Left renal pelvis (tissue), 4 donors: ENCODE data around the gene CDCA7L. TPM values are rescaled to one million over a fixed set of nuclear protein-coding genes. Genes with fewer than 3 reads are reported as not detected.

ENCODE experiments used
- DNase-seq, 4 donors: peaks; one replicate each; pipeline ENCODE4 v3.0.0-alpha.2; 2013; ENCODE audit warnings: low read depth in 4 of 4, low spot score in 3 of 4
- polyA plus RNA-seq, 4 donors: library from polyadenylated mRNA; unstranded; fragments of 120-200 nt; gene quantifications; one replicate each; pipeline ENCODE4 v1.2.1, GENCODE V29; 2013; ENCODE audit not compliant: insufficient read length in 4 of 4

The CDCA7L gene, protein sequence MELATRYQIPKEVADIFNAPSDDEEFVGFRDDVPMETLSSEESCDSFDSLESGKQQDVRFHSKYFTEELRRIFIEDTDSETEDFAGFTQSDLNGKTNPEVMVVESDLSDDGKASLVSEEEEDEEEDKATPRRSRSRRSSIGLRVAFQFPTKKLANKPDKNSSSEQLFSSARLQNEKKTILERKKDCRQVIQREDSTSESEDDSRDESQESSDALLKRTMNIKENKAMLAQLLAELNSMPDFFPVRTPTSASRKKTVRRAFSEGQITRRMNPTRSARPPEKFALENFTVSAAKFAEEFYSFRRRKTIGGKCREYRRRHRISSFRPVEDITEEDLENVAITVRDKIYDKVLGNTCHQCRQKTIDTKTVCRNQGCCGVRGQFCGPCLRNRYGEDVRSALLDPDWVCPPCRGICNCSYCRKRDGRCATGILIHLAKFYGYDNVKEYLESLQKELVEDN
- polyA plus RNA-seq, result 100 to 1,000 TPM in 1 of 4 donors, 10 to 100 TPM in 3; 52.1 to 152 (median 56.0) TPM

DNA sequence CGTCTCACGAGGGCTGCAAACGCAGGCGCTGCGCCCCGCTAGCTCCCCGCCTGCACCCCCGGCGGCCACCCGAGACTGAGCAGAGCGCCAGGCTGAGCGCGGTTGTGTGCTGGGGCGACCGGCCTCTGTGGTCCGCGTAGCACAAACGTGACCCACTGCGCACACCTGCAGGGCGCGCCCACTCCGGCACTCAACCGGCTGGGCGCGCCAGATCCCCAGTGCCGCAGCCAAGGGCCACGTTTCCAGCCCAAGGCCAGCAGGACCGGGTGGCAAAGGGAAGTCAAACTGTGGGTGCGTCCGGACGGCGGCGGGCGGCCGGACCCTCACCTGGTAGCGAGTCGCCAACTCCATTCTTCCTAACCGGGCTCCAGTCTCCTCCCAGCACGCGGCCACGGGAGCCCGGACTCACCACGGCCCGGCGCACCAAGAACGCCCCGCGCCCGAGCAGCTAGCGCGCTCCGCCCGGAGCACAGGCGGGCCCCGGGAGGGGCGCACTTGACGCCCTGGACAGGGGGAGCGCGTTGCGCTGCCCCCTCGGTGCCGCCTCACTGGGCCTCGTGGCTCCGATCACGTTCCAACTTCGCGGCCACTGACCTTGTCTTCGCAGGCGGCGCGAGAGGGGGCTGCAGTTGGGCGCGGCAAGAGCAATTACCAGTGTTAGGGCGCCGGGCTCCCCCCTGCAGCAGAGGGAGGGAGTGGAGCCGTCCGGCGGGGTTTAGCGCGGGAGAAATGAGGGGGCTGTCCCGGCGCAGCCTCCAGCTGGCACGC, at the start of gene CDCA7L:
CDCA7L (minus strand) TSS at position 446 of the 768 bp plus-strand sequence; CDS start at position 351, 95 bp downstream.
- peak; percentile 59 to 66 (median 60) for DNase-seq

DNA sequence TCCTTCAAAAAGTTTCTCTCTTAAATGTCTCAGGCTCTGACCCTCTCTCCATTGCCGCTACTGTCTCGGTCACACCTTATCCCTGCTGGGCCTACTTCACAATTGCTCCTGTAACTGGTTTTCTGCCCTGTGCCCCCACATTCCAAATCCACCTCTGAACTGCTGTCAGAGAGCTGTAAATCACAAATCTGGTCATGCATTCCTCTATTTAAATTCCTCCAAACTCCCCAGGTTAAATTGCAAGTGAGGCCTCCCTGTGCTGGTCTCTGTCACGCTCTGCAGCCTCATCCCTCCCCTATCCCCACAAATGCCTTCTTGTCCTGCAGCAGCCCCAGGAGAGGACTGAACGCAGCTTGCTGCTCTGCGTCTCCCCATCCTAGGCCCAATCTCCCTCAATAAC, 40.4 kb upstream of the CDCA7L start:
- peak in 2 of 4 donors; percentile 51 to 69 for DNase-seq

DNA sequence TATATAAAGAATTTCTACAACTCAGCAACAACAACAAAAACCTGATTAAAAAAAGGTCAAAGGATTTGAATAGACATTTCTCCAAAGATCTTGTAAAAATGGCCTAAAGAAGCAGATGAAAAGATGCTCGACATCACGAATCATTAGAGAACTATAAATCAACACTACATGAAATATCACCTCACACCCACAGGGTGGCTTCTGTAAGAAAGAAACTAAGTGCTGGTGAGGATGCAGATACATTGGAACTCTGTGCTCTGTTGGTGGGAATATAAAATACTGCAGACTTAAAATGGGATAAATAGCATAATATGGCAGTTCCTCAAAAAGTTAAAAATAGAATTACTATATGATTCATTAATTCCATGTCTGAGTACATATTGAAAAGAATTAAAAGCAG, 38.3 kb upstream of the CDCA7L start:
- DNase-seq, result no peak

DNA sequence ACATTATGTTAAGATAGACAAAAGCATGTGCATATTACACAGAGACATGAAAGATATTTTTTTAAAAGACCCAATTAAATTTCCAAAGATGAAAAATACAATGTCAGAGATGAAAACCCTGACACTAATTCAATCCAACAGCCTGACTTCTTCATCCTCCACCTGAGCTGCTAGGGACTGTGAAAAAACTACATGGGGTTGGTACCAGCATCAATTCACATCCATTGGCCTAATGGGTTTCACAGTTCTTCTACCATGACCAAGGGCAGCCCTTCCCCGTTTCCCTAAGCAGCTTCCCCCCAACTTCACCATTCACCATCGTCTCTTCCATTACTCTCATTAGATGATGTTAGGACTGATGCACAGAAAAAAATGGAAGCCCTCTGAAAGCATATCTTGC, 37.4 kb upstream of the CDCA7L start:
- DNase-seq, result no peak

DNA sequence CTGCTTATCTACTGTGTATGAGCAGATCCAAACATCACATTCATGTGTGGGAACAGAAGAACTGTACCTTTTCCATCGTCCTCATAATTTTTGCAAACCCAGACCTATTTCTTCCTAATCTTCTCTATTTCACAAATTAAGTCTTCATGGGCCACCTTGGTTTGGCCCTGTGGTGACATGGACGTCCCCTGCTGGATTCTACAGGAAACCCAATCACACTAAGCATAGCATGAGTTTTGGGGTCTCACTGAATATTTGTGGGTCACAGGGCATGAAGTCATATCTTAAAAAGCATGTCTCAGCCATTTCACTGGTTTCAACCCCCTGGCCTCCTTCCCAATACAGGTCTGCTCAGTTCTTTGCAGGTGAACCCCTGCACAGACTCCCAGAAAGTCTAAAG, 35.8 kb upstream of the CDCA7L start:
- DNase-seq, result no peak

DNA sequence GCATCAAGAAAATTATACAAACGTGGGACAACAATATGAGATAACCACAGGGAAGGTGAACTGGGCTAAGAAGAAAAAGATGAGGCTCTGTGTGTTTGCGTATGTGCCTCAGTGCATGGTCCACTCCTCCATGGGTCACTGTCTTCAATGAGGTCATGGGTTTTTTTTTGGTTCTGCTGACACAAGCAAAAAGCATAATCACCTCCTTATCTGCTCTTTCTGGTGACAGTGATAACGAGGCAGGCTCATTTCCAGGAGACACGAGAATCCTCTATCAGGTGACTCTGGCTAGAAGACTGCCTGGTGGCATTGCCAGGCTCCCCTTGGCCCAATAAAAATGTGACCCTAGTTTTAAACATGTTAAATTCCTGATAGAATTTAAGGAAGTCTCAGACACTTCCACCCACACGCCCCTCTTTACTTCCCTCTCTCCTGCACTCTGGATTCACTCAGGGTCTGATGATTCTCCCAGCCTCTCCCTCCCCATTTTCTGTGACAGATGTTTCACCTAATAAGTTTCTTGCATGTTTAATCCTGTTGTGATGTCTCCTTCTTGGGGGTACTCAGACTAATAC, 35.3 kb upstream of the CDCA7L start:
- no peak for DNase-seq

DNA sequence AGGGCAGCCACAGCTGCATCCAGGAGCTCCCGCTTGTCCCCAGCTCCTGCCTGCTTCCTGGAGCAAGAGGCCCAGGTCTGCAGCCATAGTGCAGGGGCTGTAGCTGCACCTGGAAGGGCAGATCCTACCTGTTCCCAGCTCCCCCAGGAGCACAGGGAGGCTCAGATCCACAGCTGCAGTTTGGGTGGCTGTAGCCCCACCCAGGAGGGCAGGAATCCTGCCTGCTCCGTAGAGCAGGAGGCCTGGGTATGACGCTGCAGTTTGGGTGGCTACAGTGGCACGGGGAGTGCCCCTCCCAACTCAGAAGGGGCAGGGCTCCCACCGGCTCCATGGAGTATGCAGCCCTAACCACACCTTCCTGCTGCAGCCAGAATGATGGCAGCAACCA, 26.7 kb upstream of the CDCA7L start:
- no peak for DNase-seq

DNA sequence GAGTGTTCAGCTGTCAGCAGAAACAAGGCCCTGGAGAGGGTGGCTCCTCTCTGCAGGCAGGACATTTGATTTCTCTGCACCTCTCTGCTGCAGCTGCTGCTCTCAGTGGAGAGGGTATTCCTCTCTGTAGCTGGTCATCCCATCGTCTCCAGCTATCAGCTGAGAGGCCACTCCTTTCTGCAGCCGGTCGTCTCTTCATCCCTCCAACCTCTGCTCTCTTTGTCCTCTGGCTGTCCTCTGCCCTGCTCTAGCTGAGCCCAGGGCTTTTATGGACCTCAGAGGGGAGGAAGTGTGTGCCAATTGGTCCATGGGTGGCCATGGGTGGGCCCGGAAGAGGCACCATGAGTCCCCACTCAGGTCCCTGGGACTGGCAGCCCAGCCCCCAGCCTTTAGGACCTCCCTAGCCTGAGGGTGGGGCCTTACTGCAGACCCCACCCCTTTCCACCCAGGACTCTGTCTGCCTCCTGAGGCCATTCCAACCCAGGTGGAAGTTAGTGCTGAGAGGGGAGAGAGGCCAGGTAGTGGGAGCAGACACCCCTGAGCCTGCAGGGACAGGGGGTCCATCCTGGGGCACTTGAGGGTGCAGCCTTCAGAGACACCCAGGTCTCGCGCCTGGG, 26.2 kb upstream of the CDCA7L start:
- DNase-seq, result no peak

DNA sequence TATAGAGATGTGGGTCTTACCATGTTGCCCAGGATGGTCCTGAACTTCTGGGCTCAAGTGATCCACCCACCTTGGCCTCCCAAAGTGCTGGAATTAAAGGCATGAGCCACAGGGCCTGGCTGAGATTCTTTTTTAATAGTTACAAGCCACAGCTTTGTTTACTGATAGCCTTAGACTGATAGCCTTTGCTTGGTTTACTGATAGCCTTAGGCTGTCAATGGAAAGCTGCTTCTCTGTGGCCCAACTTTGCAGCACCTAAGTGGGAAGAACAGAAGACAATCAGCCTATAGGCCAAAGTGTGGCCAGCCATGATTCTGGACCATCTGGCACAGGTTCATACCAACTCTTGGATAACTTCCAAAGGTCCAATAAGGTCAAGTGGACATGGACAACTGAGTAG, 24.1 kb upstream of the CDCA7L start:
- DNase-seq, result no peak

DNA sequence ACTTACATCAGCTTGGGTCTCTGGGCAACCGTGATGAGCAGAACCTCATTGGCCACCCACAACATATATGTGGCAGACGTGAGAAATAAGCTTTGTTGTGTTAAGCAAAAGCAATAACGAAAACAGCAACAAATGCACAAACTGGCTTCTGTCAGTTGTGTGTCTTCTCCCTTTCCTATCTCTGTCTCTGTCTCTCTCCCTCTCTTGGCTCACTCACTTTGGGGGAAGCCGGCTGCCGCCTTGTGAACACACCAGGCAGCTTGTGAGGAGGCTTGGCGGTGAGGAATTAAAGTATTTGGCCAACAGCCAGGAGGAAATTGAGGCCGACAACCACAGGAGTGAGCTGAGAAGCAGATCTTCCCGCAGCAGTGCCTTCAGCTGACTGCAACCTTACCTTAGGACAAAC, 21.9 kb upstream of the CDCA7L start:
- no peak for DNase-seq

DNA sequence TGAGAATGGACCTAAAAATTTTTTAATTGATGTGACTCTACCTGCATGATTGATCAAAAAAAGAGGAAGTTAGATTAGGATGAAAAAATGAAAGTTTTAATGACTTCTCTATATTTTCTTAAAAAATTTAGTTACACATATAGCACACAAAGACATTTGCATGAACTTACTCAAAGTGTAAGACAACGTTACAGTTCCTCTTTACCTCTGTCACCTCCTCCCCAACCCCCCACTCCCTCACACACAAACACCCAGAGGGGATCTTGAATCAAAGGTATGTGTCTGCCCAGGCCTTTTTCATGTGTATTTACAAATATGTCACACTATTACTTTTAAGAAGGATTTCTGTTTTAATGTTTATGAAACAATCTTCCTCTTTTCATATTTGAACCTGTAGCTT, 20.6 kb upstream of the CDCA7L start:
- no peak for DNase-seq

DNA sequence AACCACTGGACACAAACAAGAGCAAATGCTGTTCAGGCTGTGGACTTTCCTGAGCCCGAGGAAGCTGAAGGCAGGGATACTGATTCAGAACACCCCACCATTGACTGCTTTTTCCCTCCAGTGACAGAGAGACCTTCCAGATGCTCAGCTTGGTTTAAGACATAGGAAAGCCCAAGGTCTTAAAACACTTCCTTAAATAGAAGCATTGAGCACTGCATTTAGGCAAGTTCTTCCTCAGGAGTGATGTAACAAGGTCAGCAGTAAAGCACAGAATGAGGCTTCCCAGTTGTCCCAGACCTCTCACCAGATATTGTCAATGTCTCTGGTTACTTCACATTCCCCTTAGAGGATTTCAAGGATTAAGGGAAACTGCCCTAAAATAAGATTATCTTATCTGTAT, 19.6 kb upstream of the CDCA7L start:
- DNase-seq, result no peak

DNA sequence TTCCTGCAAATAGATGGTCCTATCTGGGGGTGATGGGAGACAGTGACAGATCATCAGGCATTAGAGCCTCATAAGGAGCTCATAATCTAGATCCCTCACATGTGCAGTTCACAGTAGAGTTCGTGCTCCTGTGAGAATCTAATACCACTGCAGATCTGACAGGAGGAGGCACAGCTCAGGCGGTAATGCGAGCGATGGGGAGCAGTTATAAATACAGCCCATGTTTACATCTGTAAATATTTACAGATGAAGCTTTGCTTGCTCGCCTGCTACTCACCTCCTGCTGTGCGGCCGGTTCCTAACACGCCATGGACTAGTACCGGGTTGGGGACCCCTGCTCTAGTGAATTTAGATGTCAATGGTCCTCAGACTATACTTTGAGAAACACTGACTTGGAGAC, 17.0 kb upstream of the CDCA7L start:
- DNase-seq, result no peak

DNA sequence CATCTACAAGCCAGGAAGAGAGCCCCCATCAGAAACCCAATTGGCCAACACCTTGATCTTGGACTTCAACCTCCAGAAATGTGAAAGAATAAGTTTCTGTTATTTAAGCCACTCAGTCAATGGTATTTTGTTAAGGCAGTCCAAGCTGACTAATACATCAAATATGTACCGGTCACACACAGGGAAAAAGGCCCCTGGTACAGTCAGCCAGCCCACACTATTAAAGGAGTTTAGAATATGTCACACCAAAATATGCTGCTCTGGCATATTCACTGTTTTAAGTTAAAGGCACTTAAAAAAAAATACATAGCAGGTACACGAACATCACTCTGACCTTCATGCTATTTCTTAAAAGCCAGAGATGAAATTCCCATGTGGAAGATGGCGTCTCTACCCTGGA, 15.2 kb upstream of the CDCA7L start:
- DNase-seq, result no peak

DNA sequence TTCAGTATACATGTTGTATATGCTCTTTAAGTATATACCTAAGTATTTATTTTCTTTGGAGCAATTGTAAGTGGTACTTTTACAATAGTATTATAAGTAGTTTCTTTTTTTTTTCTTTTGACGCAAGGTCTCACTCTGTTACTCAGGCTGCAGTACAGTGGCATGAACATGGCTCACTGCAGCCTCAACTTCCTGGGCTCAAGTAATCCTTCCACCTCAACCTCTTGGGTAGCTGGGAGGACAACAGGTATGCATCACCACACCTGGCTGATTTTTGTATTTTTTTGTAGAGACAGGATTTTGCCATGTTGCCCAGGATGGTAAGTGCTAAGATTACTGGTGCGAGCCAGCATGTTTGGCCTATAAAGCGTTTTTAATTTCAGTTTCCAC, 13.7 kb upstream of the CDCA7L start:
- DNase-seq, result no peak

DNA sequence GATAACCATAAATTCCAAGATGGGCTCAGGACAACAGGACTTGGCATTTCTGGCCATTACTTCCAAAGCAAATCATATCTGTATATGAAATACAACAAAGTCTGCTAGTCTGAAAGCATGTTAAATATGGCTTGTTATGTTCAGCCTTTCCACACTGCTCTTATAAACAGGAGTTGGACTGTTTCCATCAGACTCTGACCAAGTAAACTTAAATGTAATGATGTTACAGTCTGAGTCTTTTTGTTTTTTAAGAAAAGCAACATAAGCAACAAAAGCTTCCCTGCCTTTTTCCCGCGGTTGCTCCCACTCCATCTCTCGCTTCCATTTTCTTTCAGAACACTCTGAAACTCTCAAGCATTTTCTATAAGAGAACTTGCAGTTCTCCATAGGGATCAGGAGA, 8.1 kb upstream of the CDCA7L start:
- DNase-seq, result no peak

DNA sequence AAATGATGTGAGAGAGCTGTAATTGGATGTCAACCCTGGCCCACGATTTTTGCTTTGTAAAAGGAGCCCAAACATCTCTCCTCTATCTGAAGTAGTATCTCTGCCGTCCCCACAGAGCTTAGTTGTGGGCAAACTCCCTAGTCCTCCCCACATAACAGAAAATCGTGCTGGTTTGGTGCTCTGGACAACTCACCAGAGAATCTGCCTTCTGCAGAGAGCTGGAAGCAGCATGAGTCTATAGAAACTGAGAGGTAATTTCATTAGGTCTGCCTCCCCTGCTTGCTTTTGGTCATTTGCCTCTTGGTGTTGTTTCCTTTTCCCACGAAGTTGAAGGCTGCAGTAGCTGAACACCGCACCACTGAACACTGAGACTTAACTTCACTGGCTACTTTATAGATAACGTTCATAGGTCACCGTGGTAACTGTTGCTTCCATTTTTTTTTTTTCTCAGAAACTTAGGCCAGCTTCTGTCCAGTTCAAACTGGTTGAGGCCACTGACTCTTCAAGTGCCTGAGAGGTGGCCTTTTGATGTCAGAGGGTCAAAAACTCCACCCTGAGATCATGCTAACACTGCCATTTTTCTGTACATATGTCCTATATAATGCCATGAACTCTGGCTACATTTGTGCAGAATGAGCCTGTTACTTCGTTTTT, 3.3 kb upstream of the CDCA7L start:
- DNase-seq, result no peak

DNA sequence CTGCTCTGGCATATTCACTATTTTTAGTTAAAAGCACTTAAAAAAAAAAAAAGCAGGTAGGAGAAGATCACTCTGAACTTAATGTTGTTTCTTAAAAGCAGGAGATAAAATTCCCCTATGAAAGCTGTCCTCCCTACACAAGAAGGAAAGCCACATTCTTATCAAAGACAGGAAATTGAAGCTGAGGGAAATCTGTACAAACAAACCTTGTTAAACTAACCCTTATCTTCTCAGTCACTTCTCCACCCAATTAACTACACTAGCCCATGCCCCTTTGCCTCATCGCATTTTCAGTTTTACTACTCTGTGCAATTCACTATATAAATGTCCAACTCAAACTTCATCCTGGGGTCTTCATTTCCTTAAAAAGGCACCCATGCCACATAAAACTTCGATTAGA, 2.7 kb upstream of the CDCA7L start:
- DNase-seq, result no peak

DNA sequence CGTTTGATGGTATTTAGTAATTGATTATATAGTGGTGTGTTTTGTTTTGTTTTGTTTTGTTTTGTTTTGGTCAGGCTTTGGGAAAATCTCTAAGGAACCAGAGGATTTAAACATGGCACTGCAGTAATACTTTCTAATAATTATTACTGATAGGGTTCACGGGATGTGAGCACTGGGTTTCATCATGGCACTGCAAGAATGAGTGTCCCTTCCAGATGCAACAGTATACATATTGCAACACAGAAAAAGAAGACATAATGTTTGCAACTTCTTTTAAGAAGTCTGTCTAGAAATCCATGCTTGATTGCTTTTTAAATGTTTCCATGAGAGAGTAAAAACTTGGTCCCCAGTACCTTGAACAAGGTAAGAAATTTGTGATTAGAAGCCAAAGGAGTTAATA, 2.2 kb upstream of the CDCA7L start:
- DNase-seq, result no peak

DNA sequence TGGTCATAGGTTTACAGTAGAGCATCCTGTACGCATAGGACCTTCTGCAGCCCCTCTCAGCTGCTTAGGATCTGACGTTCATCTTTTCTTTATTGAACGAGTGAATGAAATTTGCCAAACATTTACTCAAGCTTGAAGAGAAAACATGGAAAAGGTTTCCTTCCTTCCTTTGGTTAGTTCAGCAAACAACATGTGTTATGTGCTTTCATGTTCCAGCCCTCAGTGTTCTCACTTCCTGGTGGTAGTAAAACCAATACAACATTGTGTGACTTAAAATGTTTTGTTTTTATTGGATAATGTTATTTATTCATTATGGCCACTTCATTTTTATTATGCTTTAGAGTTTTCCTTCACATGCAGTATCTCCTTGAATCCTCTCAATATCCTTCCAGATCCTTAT, 1.4 kb upstream of the CDCA7L start:
- DNase-seq, result no peak
